K562 (cell line): ENCODE measurements around the gene NAIP. TPM values are rescaled to one million over a fixed set of nuclear protein-coding genes. Genes with fewer than 3 reads are reported as not detected.
"Not testable (repeated sequence)": the region's sequence is repeated elsewhere in the genome, so short reads cannot be mapped to it uniquely, and the experiment has no call there.

Experiments
- ATAC-seq: fragments of 200-7000 bp; cut with Tn5 transposase; 3 replicates; pipeline ENCODE4 v1.9.1; 2020; ENCODE audit warnings: moderate library complexity
- BruUV-seq: library from RNA; stranded (reverse); fragments of 400-500 nt; replicated peaks from 2 replicates; lab custom pipeline; 2021; lab: Mats Ljungman, UMichigan
- CTCF ChIA-PET: fragments of 300-600 bp; formaldehyde crosslinking; extraction: SDS; loops from one replicate; lab custom pipeline; 2021; ENCODE audit warnings: low intra/inter-chr PET ratio; lab: Yijun Ruan, JAX
- POLR2A ChIA-PET: fragments of 300-600, 350-650 bp; sonication (Branson Sonifier 250); formaldehyde crosslinking; extraction: SDS; loops from one replicate; lab custom pipeline; 2021; ENCODE audit warnings: antibody characterized with exemption, inconsistent platforms; lab: Yijun Ruan, JAX
- DNase-seq, 4 experiments: peaks; one replicate each; pipeline versions ENCODE4 v3.0.0 to v3.0.0-alpha.2; 2011 to 2018; ENCODE audit warnings: low spot score in 3 of 4, mixed read lengths in 3 of 4; ENCODE audit errors: extremely low read depth in 1 of 4
- FAIRE-seq: peaks from 2 replicates; lab custom pipeline; 2011; peaks lifted over from hg19 to GRCh38; lab: Jason Lieb, UNC
- H2AFZ ChIP-seq: 2 replicates; pipeline ENCODE4 v1.6.0; 2011; ENCODE audit warnings: low read depth, low read length, control low read depth, inconsistent platforms
- H3K27ac ChIP-seq: fragments of 200-600 bp; 3 replicates; pipeline ENCODE4 v1.8.0; 2011; ENCODE audit warnings: low read depth, mild to moderate bottlenecking, control low read depth, inconsistent platforms, low read length, moderate library complexity, mixed read lengths; ENCODE audit errors: extremely low read depth
- H3K27me3 ChIP-seq, 2 experiments: fragments of 300-600 bp in 1 of 2; 2 replicates in 1 of 2; 3 replicates in 1 of 2; pipeline versions ENCODE4 v1.6.0 to v1.8.0; 2011; ENCODE audit warnings: inconsistent platforms in 2 of 2, low read length in 2 of 2, mild to moderate bottlenecking in 1 of 2, mixed read lengths in 1 of 2, moderate library complexity in 1 of 2; ENCODE audit not compliant: control insufficient read depth in 2 of 2, insufficient read depth in 2 of 2
- H3K36me3 ChIP-seq: fragments of 300-600 bp; 3 replicates; pipeline ENCODE4 v1.8.0; 2011; ENCODE audit warnings: mild to moderate bottlenecking, low read length, inconsistent platforms; ENCODE audit not compliant: control insufficient read depth, insufficient read depth
- H3K4me1 ChIP-seq, 2 experiments: fragments of 200-600 bp in 1 of 2; replicated peaks in 1 of 2; 2 replicates in 1 of 2; 3 replicates in 1 of 2; pipeline versions ENCODE4 v1.5.1 to v1.8.0; 2011; ENCODE audit warnings: inconsistent platforms in 2 of 2, low read length in 2 of 2, mild to moderate bottlenecking in 1 of 2, mixed read lengths in 1 of 2, moderate library complexity in 1 of 2; ENCODE audit not compliant: control insufficient read depth in 2 of 2, insufficient read depth in 2 of 2
- H3K4me2 ChIP-seq: 2 replicates; pipeline ENCODE4 v1.6.1; 2011; ENCODE audit warnings: low read length, control low read depth, inconsistent platforms, mixed read lengths; ENCODE audit not compliant: insufficient read depth
- H3K4me3 ChIP-seq: fragments of 200-600 bp; sonication (generic), shearing (Covaris generic); 2 replicates; pipeline ENCODE4 v1.5.1; 2016; ENCODE audit warnings: control low read depth, inconsistent platforms
- H3K79me2 ChIP-seq: fragments of 200-600 bp; 3 replicates; pipeline ENCODE4 v1.8.0; 2011; ENCODE audit warnings: low read length, inconsistent platforms; ENCODE audit not compliant: control insufficient read depth, insufficient read depth
- H3K9ac ChIP-seq, 2 experiments: 2 replicates each; pipeline versions ENCODE4 v1.6.0 to v1.6.1; 2011; ENCODE audit warnings: low read depth in 2 of 2, low read length in 2 of 2, control low read depth in 1 of 2, inconsistent platforms in 1 of 2, mild to moderate bottlenecking in 1 of 2, mixed read lengths in 1 of 2; ENCODE audit not compliant: insufficient read depth in 1 of 2
- H3K9me1 ChIP-seq: one replicate; pipeline ENCODE4 v1.6.0; 2011; ENCODE audit warnings: inconsistent platforms, mild to moderate bottlenecking, low read length, moderate library complexity; ENCODE audit not compliant: control insufficient read depth, insufficient read depth
- H3K9me3 ChIP-seq: replicated peaks from 2 replicates; pipeline ENCODE4 v1.5.1; 2011; ENCODE audit warnings: low read depth, low read length, inconsistent platforms; ENCODE audit not compliant: control insufficient read depth, insufficient read depth
- H4K20me1 ChIP-seq: replicated peaks from 2 replicates; pipeline ENCODE4 v1.6.1; 2011; ENCODE audit warnings: low read length, inconsistent platforms, mixed read lengths; ENCODE audit not compliant: control insufficient read depth, insufficient read depth
- WGBS: fragments of 100-300 bp; shearing (Covaris generic); methylation state at CpG from one replicate; pipeline ENCODE4 v1.1.6; 2016; ENCODE audit warnings: low coverage, mixed read lengths; ENCODE audit not compliant: insufficient coverage; ENCODE audit errors: missing lambda C conversion rate; 5-methylcytosine and 5-hydroxymethylcytosine counted together
- in situ Hi-C: fragments of 300-500 bp; cut with MboI; formaldehyde crosslinking; loops from 4 replicates; pipeline ENCODE4 v1.15.0; 2018; ENCODE audit warnings: inconsistent platforms, mixed read lengths
- intact Hi-C: fragments of 100-400 bp; cut with micrococcal nuclease; formaldehyde crosslinking; loops from 2 replicates; pipeline ENCODE4 v1.14.2; 2022
- polyA plus RNA-seq, 8 experiments: library from polyadenylated mRNA; depleted of rRNA in 4 of 8; stranded (reverse) in 5 of 8; unstranded in 3 of 8; fragments of >200 nt; fragmentation: Nextera tagmentation in 2 of 8; fragmentation: Illumina TruSeq in 1 of 8; extraction: Ambion mirVana in 2 of 8; extraction: Trizol in 1 of 8; gene quantifications; 2 replicates each; pipeline versions ENCODE4 v1.2.1 to v1.2.3, GENCODE V29; 2011 to 2014; ENCODE audit warnings: inconsistent platforms in 1 of 8, missing spikeins in 1 of 8
- total RNA-seq, 7 experiments: library from RNA; depleted of rRNA in 6 of 7; stranded (reverse); fragments of >200 nt in 6 of 7; fragmentation: Illumina TruSeq in 2 of 7; extraction: Trizol in 2 of 7; gene quantifications; 2 replicates each; pipeline versions ENCODE4 v1.2.1 to v1.2.3, GENCODE V29; 2011 to 2021; ENCODE audit warnings: low replicate concordance in 1 of 7

NAIP gene
- total and polyA plus RNA-seq, 9 of the 15 experiments (the other 6 are each of a cell fraction or from before 2014, with no cell fraction given), result 1.5 to 6.4 (median 3.3) TPM

DNA sequence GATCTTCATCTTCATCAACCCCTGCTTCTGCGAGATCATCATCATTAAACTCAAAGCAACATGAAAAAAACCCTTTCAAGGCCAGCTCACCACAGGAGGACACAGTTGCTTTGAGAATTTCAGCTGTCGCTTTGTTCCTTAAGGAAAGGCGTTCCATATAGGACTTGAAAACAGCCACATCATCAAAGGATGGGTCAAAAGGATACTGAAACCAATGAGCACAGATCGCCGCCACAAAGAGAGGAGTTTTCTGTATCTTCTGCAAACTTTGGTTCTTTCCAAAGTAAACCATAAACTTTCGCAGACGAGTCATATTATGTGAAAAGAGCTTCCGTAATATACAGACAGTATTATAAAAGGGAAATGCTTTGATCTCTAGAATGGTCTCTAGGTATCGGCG, 40.3 kb downstream of the NAIP start:
- H3K27ac ChIP-seq, FAIRE-seq, in situ Hi-C loops, H3K27me3 ChIP-seq, CTCF ChIA-PET, H3K4me3 ChIP-seq, H4K20me1 ChIP-seq, H3K9me1 ChIP-seq, H3K4me2 ChIP-seq, H3K79me2 ChIP-seq, H3K9ac ChIP-seq, H3K4me1 ChIP-seq, intact Hi-C loops, H3K36me3 ChIP-seq, ATAC-seq, DNase-seq, H3K9me3 ChIP-seq, H2AFZ ChIP-seq, POLR2A ChIA-PET: not testable (repeated sequence)
- TSS peak; percentile 57 for BruUV-seq
- WGBS, result no CpG with 5 or more reads among the region's 10 CpGs

DNA sequence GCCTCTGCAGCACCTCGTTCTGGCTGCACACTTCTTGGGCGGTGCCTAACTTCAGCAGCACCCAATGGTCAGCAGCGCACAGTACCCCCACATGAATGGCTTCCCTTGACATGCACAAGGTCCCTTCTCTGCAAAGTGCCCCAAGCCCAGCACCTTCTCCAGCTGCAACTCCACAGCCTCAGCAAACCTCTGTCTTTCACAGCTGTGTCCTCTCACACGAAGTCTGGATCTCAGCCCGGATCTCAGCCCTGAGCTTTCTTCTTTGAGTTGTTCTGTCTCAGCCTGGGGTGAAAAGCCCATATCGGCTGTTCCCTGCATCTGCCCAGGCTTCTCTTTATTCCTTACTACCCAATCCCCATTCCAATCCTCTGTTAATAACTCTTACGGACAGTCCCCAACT, 57.9 kb downstream of the NAIP start:
- H3K4me2 ChIP-seq, H3K36me3 ChIP-seq, in situ Hi-C loops, H3K9me1 ChIP-seq, DNase-seq, BruUV-seq, H3K79me2 ChIP-seq, intact Hi-C loops, H3K9me3 ChIP-seq, H3K27me3 ChIP-seq, H3K27ac ChIP-seq, H2AFZ ChIP-seq, H3K9ac ChIP-seq, H4K20me1 ChIP-seq, POLR2A ChIA-PET, H3K4me3 ChIP-seq, FAIRE-seq, ATAC-seq, H3K4me1 ChIP-seq, CTCF ChIA-PET: not testable (repeated sequence)
- WGBS, result no CpG with 5 or more reads among the region's 7 CpGs

DNA sequence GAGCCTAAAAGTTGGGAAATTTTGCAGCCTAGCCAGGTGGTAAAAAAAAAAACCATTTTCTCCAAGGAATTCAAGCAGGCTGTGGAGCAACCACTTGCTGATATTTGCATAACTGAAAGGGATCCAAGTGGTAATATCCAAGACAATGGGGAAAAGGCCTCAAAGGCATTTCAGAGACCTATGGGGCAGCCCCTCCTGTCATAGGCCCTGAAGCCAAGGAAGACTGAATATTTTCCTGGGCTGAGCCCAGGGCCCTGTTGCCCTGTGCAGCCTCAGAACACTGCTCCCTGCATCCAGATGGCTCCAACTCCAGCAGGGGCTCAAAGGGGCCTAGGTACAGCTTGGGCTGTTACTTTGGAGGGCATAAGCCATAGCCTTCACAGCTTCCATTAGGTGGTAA, 60.6 kb downstream of the NAIP start:
- H3K4me3 ChIP-seq, H3K9me1 ChIP-seq, H3K27ac ChIP-seq, H3K9me3 ChIP-seq, H3K36me3 ChIP-seq, DNase-seq, FAIRE-seq, BruUV-seq, ATAC-seq, H3K79me2 ChIP-seq, intact Hi-C loops, H4K20me1 ChIP-seq, H2AFZ ChIP-seq, in situ Hi-C loops, H3K27me3 ChIP-seq, H3K9ac ChIP-seq, POLR2A ChIA-PET, H3K4me1 ChIP-seq, CTCF ChIA-PET, H3K4me2 ChIP-seq: not testable (repeated sequence)

DNA sequence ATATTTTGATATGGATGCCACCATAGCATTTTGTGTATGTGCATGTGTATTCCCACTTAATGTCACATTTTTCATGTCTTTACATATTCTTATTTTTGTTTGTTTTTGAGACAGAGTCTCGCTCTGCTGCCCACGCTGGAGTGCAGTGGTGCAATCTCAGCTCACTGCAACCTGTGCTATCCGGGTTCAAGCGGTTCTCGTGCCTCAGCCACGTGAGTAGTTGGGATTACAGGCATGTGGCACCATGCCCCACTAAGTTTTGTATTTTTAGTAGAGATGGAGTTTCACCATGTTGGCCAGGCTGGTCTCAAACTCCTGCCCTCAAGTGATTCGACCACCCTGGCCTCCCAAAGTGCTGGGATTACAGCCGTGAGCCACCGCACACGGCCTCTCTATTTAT, 72.1 kb downstream of the NAIP start:
- H3K9me3 ChIP-seq, H3K4me1 ChIP-seq, H3K9me1 ChIP-seq, intact Hi-C loops, FAIRE-seq, H3K4me2 ChIP-seq, H3K9ac ChIP-seq, BruUV-seq, H3K4me3 ChIP-seq, H2AFZ ChIP-seq, H3K27me3 ChIP-seq, CTCF ChIA-PET, DNase-seq, ATAC-seq, in situ Hi-C loops, H4K20me1 ChIP-seq, H3K79me2 ChIP-seq, H3K27ac ChIP-seq, POLR2A ChIA-PET, H3K36me3 ChIP-seq: not testable (repeated sequence)
- WGBS, result 97% methylated on average over 3 of the region's 10 CpGs
